ENCODE results near the gene CLCA2. TPM values are rescaled to one million over a fixed set of nuclear protein-coding genes. Genes with fewer than 3 reads are reported as not detected.

The CLCA2 gene
- total and polyA plus RNA-seq, 2 experiments from 2014 or later = not detected

GRCh38 chr1:86468501-86468977, 44.6 kb downstream of the CLCA2 start, which contains the start of gene CLCA1:
CLCA1 (plus strand) TSS chr1:86468927; CDS start chr1:86468972, 45 bp downstream.
- TF ChIP-seq ETS1 (IDR thresholded peaks at IDR 0.05) (no peak), NANOG (IDR thresholded peaks at IDR 0.05; ENCODE audit: borderline replicate concordance) (no peak), JUNB (IDR thresholded peaks at IDR 0.05; ENCODE audit: unreplicated experiment) (no peak), CREB1 (CRISPR knock-in tag; IDR thresholded peaks at IDR 0.05; ENCODE audit: low read depth) (no peak), REST (IDR thresholded peaks at IDR 0.05; ENCODE audit: unreplicated experiment) (no peak), CTCF (conservative IDR thresholded peaks at IDR 0.05; ENCODE audit: low read depth in 2 of 2) (no peak), EZH2 (IDR thresholded peaks at IDR 0.05; ENCODE audit: low read depth, unreplicated experiment) (no peak)
- Histone ChIP-seq H3K27me3 (ENCODE audit: insufficient read depth) (no peaks in the 10 kb centered on the region), H3K4me2 (no peak within 1 kb of the TSS), H3K27ac (ENCODE audit: low read depth) (no peak within 1 kb of the TSS), H3K36me3 (ENCODE audit: insufficient read depth) (no peaks in the 10 kb centered on the region), H3K9me2 (ENCODE audit: insufficient read depth) (no peaks in the 10 kb centered on the region), H3K4me3 (no peak within 1 kb of the TSS), H3K4me1 (ENCODE audit: insufficient read depth) (no peaks in the 10 kb centered on the region), H4K20me1 (replicated peaks; ENCODE audit: insufficient read depth) (no peaks in the 10 kb centered on the region), H3F3A (replicated peaks; ENCODE audit: low read depth) (no peaks in the 10 kb centered on the region), H2AFZ (no peak within 1 kb of the TSS), H3K79me2 (replicated peaks; ENCODE audit: insufficient read depth) (no peaks in the 10 kb centered on the region)
- H3K4me1 Mint-ChIP-seq = peaks cover 6% of the 10 kb centered on the region
- ATAC-seq (no peak), DNase-seq (ENCODE audit: low spot score) (no peak)
- no peaks in the 10 kb centered on the region for H3K9me3 Mint-ChIP-seq
- no peaks in the 10 kb centered on the region for H3K27me3 Mint-ChIP-seq (ENCODE audit: insufficient read depth, low read depth, poor library complexity)
- H3K36me3 Mint-ChIP-seq (ENCODE audit: low read depth) = no peaks in the 10 kb centered on the region
- no peak within 1 kb of the TSS for H3K4me3 Mint-ChIP-seq
- H3K27ac Mint-ChIP-seq = no peak within 1 kb of the TSS

GRCh38 chr1:86470859-86471258, 46.9 kb downstream of the CLCA2 start:
- peaks cover 6% of the 10 kb centered on the region for H3K4me1 Mint-ChIP-seq
- no peaks in the 10 kb centered on the region for H3F3A ChIP-seq (replicated peaks; ENCODE audit: low read depth)
- no peaks in the 10 kb centered on the region for H3K27me3 ChIP-seq (ENCODE audit: insufficient read depth)
- no peak overlapping the region for H3K27ac Mint-ChIP-seq
- H3K27me3 Mint-ChIP-seq (ENCODE audit: insufficient read depth, low read depth, poor library complexity) = no peaks in the 10 kb centered on the region
- H3K4me1 ChIP-seq (ENCODE audit: insufficient read depth) = no peaks in the 10 kb centered on the region
- no peaks in the 10 kb centered on the region for H3K79me2 ChIP-seq (replicated peaks; ENCODE audit: insufficient read depth)
- no peak overlapping the region for H3K4me2 ChIP-seq
- no peaks in the 10 kb centered on the region for H3K36me3 Mint-ChIP-seq (ENCODE audit: low read depth)
- no peak for ATAC-seq
- no peaks in the 10 kb centered on the region for H3K9me2 ChIP-seq (ENCODE audit: insufficient read depth)
- H3K36me3 ChIP-seq (ENCODE audit: insufficient read depth) = no peaks in the 10 kb centered on the region
- no peak overlapping the region for H2AFZ ChIP-seq
- H3K9me3 Mint-ChIP-seq = no peaks in the 10 kb centered on the region
- DNase-seq (ENCODE audit: low spot score) = no peak
- no peak overlapping the region for H3K4me3 Mint-ChIP-seq
- no peak overlapping the region for H3K27ac ChIP-seq (ENCODE audit: low read depth)
- TF ChIP-seq EZH2phosphoT487 (IDR thresholded peaks at IDR 0.05; ENCODE audit: unreplicated experiment) (no peak), CREB1 (CRISPR knock-in tag; IDR thresholded peaks at IDR 0.05; ENCODE audit: low read depth) (no peak), STAT1 (IDR thresholded peaks at IDR 0.05; ENCODE audit: unreplicated experiment) (no peak), POLR2AphosphoS5 (IDR thresholded peaks at IDR 0.05; ENCODE audit: low read depth) (no peak)
- no peaks in the 10 kb centered on the region for H4K20me1 ChIP-seq (replicated peaks; ENCODE audit: insufficient read depth)
- H3K4me3 ChIP-seq = no peak overlapping the region

Measured in GM23338 (cell line).